Gastrocnemius medialis (tissue), 4 donors: ENCODE measurements around the gene BLVRB.
A peak's percentile ranks its signal among the peaks of the same experiment; 100 is the strongest.

ENCODE experiments used
- POLR2A ChIP-seq, 2 donors: fragments of 450-650 bp; IDR thresholded peaks; one replicate each; pipeline ENCODE4 v1.6.1; 2017; ENCODE audit warnings: antibody characterized with exemption in 2 of 2, mild to moderate bottlenecking in 2 of 2, moderate library complexity in 2 of 2
- TF ChIP-seq, protein P1 (sequence below), 5 experiments: fragments of 450-650 bp in 3 of 5; fragments of 200-600 bp in 2 of 5; sonication (generic) in 2 of 5; IDR thresholded peaks in 4 of 5; conservative IDR thresholded peaks in 1 of 5; 1 replicate in 4 of 5; 2 replicates in 1 of 5; pipeline ENCODE4 v1.5.1; 2016 to 2019; ENCODE audit warnings: antibody characterized with exemption in 5 of 5, mild to moderate bottlenecking in 3 of 5, moderate library complexity in 3 of 5

- TF ChIP-seq, protein P1, sequence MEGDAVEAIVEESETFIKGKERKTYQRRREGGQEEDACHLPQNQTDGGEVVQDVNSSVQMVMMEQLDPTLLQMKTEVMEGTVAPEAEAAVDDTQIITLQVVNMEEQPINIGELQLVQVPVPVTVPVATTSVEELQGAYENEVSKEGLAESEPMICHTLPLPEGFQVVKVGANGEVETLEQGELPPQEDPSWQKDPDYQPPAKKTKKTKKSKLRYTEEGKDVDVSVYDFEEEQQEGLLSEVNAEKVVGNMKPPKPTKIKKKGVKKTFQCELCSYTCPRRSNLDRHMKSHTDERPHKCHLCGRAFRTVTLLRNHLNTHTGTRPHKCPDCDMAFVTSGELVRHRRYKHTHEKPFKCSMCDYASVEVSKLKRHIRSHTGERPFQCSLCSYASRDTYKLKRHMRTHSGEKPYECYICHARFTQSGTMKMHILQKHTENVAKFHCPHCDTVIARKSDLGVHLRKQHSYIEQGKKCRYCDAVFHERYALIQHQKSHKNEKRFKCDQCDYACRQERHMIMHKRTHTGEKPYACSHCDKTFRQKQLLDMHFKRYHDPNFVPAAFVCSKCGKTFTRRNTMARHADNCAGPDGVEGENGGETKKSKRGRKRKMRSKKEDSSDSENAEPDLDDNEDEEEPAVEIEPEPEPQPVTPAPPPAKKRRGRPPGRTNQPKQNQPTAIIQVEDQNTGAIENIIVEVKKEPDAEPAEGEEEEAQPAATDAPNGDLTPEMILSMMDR (IDR thresholded peaks at IDR 0.05 in 4 of 5, conservative IDR thresholded peaks at IDR 0.05 in 1 of 5), result peak; percentile 77 to 85 (median 82)
- TF ChIP-seq POLR2A (IDR thresholded peaks at IDR 0.05), result no peak
Measured at GRCh38 chr19:40464059-40465024, 1.2 kb downstream of the BLVRB start.
